HG02571 (cell line): ENCODE data around the gene MYO5B.
A peak's percentile ranks its signal among the peaks of the same experiment; 100 is the strongest.
"Not testable (repeated sequence)": the region's sequence is repeated elsewhere in the genome, so short reads cannot be mapped to it uniquely, and the experiment has no call there.

ENCODE experiments used
- ATAC-seq: cut with Tn5 transposase; IDR thresholded peaks from one replicate; pipeline ENCODE4 v1.9.1; 2021; ENCODE audit warnings: mild to moderate bottlenecking, moderate library complexity; ENCODE audit not compliant: unreplicated experiment

Gene MYO5B

GRCh38 chr18:49843778-49844625 is 350.9 kb downstream of the MYO5B start:
- ATAC-seq = no peak

GRCh38 chr18:49843131-49843530 is 351.8 kb downstream of the MYO5B start:
- no peak for ATAC-seq

- no peak for ATAC-seq
Observed at GRCh38 chr18:49842656-49843055, 352.3 kb downstream of the MYO5B start.

- ATAC-seq = no peak
Observed at GRCh38 chr18:49841236-49842217, 353.4 kb downstream of the MYO5B start.

- no peak for ATAC-seq
Observed at GRCh38 chr18:49839012-49839411, 355.9 kb downstream of the MYO5B start.

GRCh38 chr18:49838381-49838780 is 356.6 kb downstream of the MYO5B start:
- no peak for ATAC-seq

- ATAC-seq = no peak
Observed at GRCh38 chr18:49837889-49838288, 357.1 kb downstream of the MYO5B start.

GRCh38 chr18:49837316-49837835 is 357.6 kb downstream of the MYO5B start:
- ATAC-seq = not testable (repeated sequence)

GRCh38 chr18:49835405-49835804 is 359.5 kb downstream of the MYO5B start:
- ATAC-seq = no peak

GRCh38 chr18:49834258-49834657 is 360.7 kb downstream of the MYO5B start:
- no peak for ATAC-seq

GRCh38 chr18:49833814-49834213 is 361.1 kb downstream of the MYO5B start:
- no peak for ATAC-seq

GRCh38 chr18:49832221-49832647 is 362.7 kb downstream of the MYO5B start:
- no peak for ATAC-seq

GRCh38 chr18:49827996-49828395 is 367.0 kb downstream of the MYO5B start:
- no peak for ATAC-seq

GRCh38 chr18:49819823-49820671 is 374.9 kb downstream of the MYO5B start:
- no peak for ATAC-seq

GRCh38 chr18:49819071-49819662 is 375.8 kb downstream of the MYO5B start:
- ATAC-seq = no peak

- ATAC-seq = no peak
Observed at GRCh38 chr18:49817947-49818346, 377.0 kb downstream of the MYO5B start.

GRCh38 chr18:49815927-49816326 is 379.0 kb downstream of the MYO5B start:
- no peak for ATAC-seq

- ATAC-seq = peak; percentile 17
Observed at GRCh38 chr18:49814147-49814499, 380.8 kb downstream of the MYO5B start.

- ATAC-seq = peak; percentile 79
Observed at GRCh38 chr18:49813319-49814146, 381.4 kb downstream of the MYO5B start, which contains the start of gene ACAA2. ACAA2 (minus strand) TSS chr18:49813533; CDS start chr18:49813484, 49 bp downstream.
